Myocyte (in vitro differentiated cells): ENCODE measurements around the gene EOLA1. TPM values are rescaled to one million over a fixed set of nuclear protein-coding genes. Genes with fewer than 3 reads are reported as not detected.
"Not testable (repeated sequence)": the region's sequence is repeated elsewhere in the genome, so short reads cannot be mapped to it uniquely, and the experiment has no call there.

Source experiments
- DNase-seq: peaks from one replicate; pipeline ENCODE4 v3.0.0-alpha.2; 2012; ENCODE audit warnings: low read depth
- polyA plus RNA-seq: library from polyadenylated mRNA; unstranded; fragments of >200 nt; gene quantifications from one replicate; pipeline ENCODE4 v1.2.1, GENCODE V29; 2012; ENCODE audit warnings: missing spikeins
- total RNA-seq: library from RNA; depleted of rRNA; stranded (reverse); fragments of >200 nt; gene quantifications from 2 replicates; pipeline ENCODE4 v1.2.3, GENCODE V29; 2014

Gene EOLA1
- 28.9 and 35.2 TPM in 2 replicates for total RNA-seq
- polyA plus RNA-seq = 28.8 TPM

GRCh38 chrX:149540621-149541520 lies at the start of gene EOLA1:
Gene EOLA1, plus strand, starts transcription at chrX:149541012. Its CDS starts 4,619 bp downstream, at chrX:149545631.
- peak; percentile 90 for DNase-seq

DNA sequence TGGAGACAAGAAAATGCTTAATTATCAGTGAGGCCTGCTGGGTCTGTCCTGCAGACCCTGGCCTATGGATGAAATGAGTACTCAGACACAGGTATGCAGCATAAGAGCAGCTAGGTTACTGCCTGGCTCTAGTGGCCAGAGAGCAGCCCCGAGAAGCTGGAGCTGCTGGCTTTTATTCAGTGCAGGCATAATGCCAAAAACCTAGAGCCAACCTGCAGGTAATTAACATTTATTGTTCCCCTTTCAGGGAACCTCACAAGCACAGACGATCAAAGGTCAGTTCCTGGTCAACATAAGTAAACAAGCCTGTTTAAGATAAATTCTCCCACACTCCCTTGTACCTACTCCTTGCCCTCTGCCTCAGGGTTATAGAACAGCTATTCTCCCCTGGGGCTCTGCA lies 49.0 kb upstream of the EOLA1 start:
- no peak for DNase-seq

- peak; percentile 40 for DNase-seq
Observed at GRCh38 chrX:149493567-149494562, 46.9 kb upstream of the EOLA1 start.

DNA sequence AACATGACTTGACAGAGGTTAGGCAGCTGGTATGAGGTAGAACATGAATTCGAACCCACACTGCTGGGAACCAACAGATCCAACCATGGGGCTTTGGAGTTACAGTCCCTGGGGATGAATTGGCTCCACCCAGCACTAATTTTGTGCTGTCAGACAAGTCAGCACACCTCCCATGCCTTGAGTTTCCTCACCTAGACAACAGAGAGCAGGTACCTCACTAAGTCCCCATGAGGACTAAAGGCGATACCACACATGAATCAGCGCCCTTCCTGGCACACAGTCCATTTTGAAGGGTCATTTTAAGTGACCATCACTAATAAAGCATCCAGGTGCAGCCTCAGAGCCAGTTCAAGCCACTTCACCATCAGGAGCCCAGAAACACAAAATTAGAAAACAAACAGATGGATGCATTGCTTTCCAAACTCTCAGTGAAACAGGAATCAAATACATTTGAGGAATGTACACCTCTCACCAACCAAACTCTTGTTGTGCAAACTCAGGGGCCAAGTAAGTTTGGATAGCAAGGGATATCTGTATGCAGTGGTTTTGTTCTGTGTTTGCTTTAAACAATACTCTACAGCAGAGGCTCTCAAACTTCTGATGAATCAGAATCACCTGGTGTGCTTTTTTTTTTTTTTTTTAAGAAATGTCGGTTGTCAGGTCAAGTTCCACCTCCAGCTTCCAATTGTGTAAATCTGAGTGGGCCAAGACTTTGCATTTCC lies 45.8 kb upstream of the EOLA1 start:
- no peak for DNase-seq

GRCh38 chrX:149495573-149496071 lies 45.2 kb upstream of the EOLA1 start:
- peak; percentile 90 for DNase-seq

GRCh38 chrX:149497054-149497453 lies 43.8 kb upstream of the EOLA1 start:
- DNase-seq = no peak

- DNase-seq = peak; percentile 50
Observed at GRCh38 chrX:149497626-149498025, 43.2 kb upstream of the EOLA1 start.

- no peak for DNase-seq
Observed at GRCh38 chrX:149498767-149499166, 42.0 kb upstream of the EOLA1 start.

GRCh38 chrX:149499766-149500165 lies 41.0 kb upstream of the EOLA1 start:
- DNase-seq = peak; percentile 81

DNA sequence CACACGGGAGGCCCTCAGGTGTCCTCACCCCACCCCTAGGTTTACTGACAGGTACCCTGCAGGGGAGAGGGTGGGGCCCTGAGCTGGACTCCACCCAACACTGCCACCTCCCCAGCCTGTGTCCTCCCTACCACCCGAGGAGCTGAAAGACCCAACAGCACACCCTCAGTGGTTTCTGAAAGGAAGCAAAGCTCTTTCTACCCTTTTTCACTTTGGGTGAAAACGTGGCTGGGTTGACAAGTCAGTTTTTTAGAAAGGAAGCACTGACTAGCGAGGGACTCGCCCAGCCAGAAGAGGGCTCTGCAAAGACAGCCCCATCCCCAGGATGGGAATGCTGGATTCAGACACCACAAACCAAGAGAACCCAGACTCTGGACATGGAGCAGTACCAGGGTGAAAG lies 37.9 kb upstream of the EOLA1 start:
- DNase-seq = not testable (repeated sequence)

GRCh38 chrX:149503446-149503845 lies 37.4 kb upstream of the EOLA1 start:
- peak; percentile 44 for DNase-seq

GRCh38 chrX:149504226-149504914 lies 36.4 kb upstream of the EOLA1 start:
- peak; percentile 44 for DNase-seq

DNA sequence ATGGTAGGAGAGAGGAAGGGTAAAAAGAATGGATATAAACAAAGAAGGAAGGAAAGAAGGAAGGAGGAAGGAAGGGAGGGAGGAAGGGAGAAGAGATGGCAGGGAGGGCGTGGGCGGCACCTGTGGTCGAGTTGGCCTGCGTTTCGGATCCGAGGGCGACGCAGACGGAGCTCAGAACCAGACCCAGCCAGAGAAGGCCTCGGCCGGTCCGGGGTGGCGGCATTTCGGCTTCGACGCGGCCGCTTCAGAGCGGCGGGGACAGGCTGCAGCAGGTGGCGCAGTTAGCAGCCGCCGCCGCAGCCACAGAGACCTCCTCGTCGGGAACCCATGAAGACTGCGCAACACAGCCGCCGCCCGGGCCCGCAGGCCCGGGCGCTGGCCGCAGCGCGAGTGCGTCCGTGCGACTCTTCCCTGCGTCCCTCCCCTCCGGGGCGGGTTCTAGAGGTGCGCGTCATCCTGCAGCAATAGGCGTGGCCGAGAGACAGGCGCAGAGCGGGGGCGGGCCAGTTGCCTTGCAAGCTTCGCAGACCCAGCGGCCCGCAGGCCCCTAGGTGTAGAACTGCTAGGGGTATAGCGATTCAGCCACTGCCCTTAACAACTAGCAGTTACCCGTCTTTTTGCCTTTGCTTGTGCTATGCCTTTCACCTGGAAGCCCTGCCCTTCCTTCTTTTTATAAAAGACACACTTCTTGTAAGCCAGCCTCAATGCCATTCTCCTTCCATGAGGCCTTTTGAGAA lies 35.7 kb upstream of the EOLA1 start, which contains the start of gene IDS:
Gene IDS (minus strand): TSS at position 392 of the 737 bp plus-strand sequence. CDS start 169 bp downstream, at position 223.
- peak; percentile 88 for DNase-seq

DNA sequence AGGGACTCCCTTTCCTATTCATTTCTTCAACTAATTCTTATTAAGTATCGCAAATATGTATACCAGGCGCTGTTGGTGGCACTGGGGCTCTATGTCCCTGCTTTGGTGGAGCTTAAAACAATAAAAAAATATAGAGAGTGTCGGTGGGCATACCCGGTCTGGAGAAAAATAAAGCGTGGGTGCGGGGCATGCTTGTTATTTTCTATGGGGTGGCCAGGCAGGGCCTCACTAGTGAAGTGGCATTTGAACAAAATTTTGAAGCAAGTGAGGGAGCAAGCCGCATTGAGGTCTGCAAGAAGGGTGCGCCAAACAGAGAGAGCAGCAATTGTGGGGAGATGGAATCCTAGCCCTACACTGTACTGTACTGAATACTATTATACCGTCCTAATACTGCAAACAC lies 35.1 kb upstream of the EOLA1 start:
- DNase-seq = no peak

- no peak for DNase-seq
Observed at GRCh38 chrX:149506349-149506748, 34.5 kb upstream of the EOLA1 start.

- DNase-seq = no peak
Observed at GRCh38 chrX:149508467-149508866, 32.3 kb upstream of the EOLA1 start.

DNA sequence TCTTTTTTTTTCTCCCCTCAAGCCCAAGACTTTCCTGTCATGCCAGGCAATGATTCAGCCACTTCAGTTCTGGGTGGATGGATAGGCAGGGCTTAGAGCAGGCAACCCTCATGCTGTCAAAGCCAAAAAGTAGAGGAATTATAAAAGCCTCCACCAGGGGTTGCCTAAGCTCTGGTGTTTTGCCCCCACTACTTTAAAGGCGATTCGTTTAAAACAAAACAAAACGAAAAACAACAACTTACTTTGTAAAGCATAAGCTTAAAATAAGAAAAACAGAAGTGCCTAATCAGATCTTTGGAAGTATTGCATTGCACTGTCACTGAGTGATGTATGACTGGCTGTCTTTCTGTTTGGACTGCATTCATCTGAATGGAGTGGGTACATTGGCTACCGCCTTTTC lies 30.4 kb upstream of the EOLA1 start:
- no peak for DNase-seq

GRCh38 chrX:149511081-149511480 lies 29.7 kb upstream of the EOLA1 start:
- DNase-seq = no peak

DNA sequence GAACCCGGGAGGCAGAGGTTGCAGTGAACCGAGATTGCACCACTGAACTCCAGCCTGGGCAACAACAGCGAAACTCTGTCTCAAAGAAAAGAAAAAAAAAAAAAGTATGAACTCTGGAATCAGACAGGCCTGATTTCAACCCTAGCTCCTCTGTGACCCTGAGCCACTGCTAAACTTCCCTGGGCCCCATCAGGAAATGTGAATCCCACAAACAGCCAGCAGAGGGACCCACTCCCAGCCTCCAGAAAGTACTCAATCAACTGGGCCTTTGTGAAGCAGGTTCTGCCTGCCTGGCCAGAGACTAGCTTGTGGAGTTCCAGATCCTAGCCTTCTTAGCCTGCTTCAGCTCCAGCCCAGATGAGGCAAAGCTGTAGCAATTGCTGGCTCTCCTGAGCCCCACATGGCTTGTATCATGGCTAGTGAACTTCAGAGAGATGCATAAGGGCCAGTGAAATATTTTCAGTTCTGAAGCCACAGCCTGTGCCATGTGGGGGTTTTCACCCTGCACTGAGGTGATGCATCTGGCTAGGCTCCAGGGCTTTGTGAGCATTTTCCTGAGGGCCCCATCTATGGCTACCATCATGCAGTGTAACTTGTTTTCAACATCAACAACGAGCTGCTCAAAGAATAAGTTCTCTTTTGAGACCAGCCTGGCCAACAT lies 28.5 kb upstream of the EOLA1 start:
- DNase-seq = peak; percentile 48
